ENCODE data around the gene PPP1R14B. TPM values are rescaled to one million over a fixed set of nuclear protein-coding genes. Genes with fewer than 3 reads are reported as not detected.

The PPP1R14B gene
- total RNA-seq, 4 donors from 2014 or later = 78.7 to 101 (median 99.0) TPM

- Histone ChIP-seq H3K36me3 (peaks cover 0 to 41% (median 0%) of the 10 kb centered on the region in 3 donors), H3K9me3 (no peaks in the 10 kb centered on the region), H3K4me3 (no peak overlapping the region), H3K4me1 (peaks cover 0 to 6% (median 1%) of the 10 kb centered on the region in 4 donors), H3K27ac (no peak overlapping the region), H3K27me3 (no peaks in the 10 kb centered on the region)
- no peak for DNase-seq
- TF ChIP-seq CTCF (IDR thresholded peaks at IDR 0.05) = no peak
- TF ChIP-seq POLR2A (IDR thresholded peaks at IDR 0.05) = no peak
These were observed 26.5 kb downstream of the PPP1R14B start for GRCh38 chr11:64220271-64220670.

GRCh38 chr11:64219755-64220154 is 27.0 kb downstream of the PPP1R14B start:
- Histone ChIP-seq H3K4me1 (peaks cover 0 to under 1% (median 0%) of the 10 kb centered on the region in 4 donors), H3K9me3 (no peaks in the 10 kb centered on the region), H3K4me3 (no peak overlapping the region), H3K36me3 (peaks cover 0 to 44% (median 0%) of the 10 kb centered on the region in 3 donors), H3K27me3 (no peaks in the 10 kb centered on the region), H3K27ac (no peak overlapping the region)
- DNase-seq = no peak
- TF ChIP-seq CTCF (IDR thresholded peaks at IDR 0.05) (no peak), POLR2A (IDR thresholded peaks at IDR 0.05) (no peak)

- DNase-seq = no peak
- H3K36me3 ChIP-seq = peaks cover 0 to 44% (median 0%) of the 10 kb centered on the region in 3 donors
- H3K9me3 ChIP-seq = no peaks in the 10 kb centered on the region
- H3K4me1 ChIP-seq = no peaks in the 10 kb centered on the region
- H3K27ac ChIP-seq = no peak overlapping the region
- no peak overlapping the region for H3K4me3 ChIP-seq
- no peak for TF ChIP-seq POLR2A (IDR thresholded peaks at IDR 0.05)
- TF ChIP-seq CTCF (IDR thresholded peaks at IDR 0.05) = no peak
- H3K27me3 ChIP-seq = no peaks in the 10 kb centered on the region
These were observed 27.4 kb downstream of the PPP1R14B start for GRCh38 chr11:64219354-64219684.

- DNase-seq = no peak
- TF ChIP-seq CTCF (IDR thresholded peaks at IDR 0.05) (no peak), POLR2A (IDR thresholded peaks at IDR 0.05) (no peak)
- H3K27ac ChIP-seq = no peak overlapping the region
- H3K27me3 ChIP-seq = no peaks in the 10 kb centered on the region
- H3K4me1 ChIP-seq = no peaks in the 10 kb centered on the region
- no peak overlapping the region for H3K4me3 ChIP-seq
- H3K36me3 ChIP-seq = peaks cover 0 to 44% (median 0%) of the 10 kb centered on the region in 3 donors
- no peaks in the 10 kb centered on the region for H3K9me3 ChIP-seq
These were observed 28.0 kb downstream of the PPP1R14B start for GRCh38 chr11:64218628-64219353.

- Histone ChIP-seq H3K4me3 (no peak overlapping the region), H3K4me1 (no peaks in the 10 kb centered on the region), H3K36me3 (peaks cover 0 to 43% (median 0%) of the 10 kb centered on the region in 3 donors), H3K27ac (no peak overlapping the region), H3K27me3 (no peaks in the 10 kb centered on the region), H3K9me3 (no peaks in the 10 kb centered on the region)
- no peak for DNase-seq
- TF ChIP-seq CTCF (IDR thresholded peaks at IDR 0.05) (no peak), POLR2A (IDR thresholded peaks at IDR 0.05) (no peak)
These were observed 29.9 kb downstream of the PPP1R14B start for GRCh38 chr11:64216879-64217278.

Data from Peyer's patch (tissue), 4 donors.